Measurements from ENCODE around the gene FCRL6.

FCRL6 gene

GRCh38 chr1:159802111-159802510, at the start of gene FCRL6:
TSS of gene FCRL6 (plus strand) at chr1:159802360. CDS start at chr1:159802425, 65 bp downstream.
- DNase-seq, result no peak

- no peak for DNase-seq
These were observed 48.8 kb upstream of the FCRL6 start for GRCh38 chr1:159753386-159753785.

- no peak for DNase-seq
These were observed 46.6 kb upstream of the FCRL6 start for GRCh38 chr1:159755451-159756007.

GRCh38 chr1:159756397-159756796, 45.8 kb upstream of the FCRL6 start:
- no peak for DNase-seq

- no peak for DNase-seq
These were observed 38.5 kb upstream of the FCRL6 start for GRCh38 chr1:159763686-159764085.

GRCh38 chr1:159765806-159766205, 36.4 kb upstream of the FCRL6 start:
- no peak for DNase-seq

- DNase-seq, result no peak
These were observed 30.8 kb upstream of the FCRL6 start for GRCh38 chr1:159771127-159771895.

GRCh38 chr1:159774465-159774864, 27.7 kb upstream of the FCRL6 start:
- no peak for DNase-seq

- DNase-seq, result no peak
These were observed 26.4 kb upstream of the FCRL6 start for GRCh38 chr1:159775716-159776115.

GRCh38 chr1:159778266-159778665, 23.9 kb upstream of the FCRL6 start:
- no peak for DNase-seq

- DNase-seq, result no peak
These were observed 22.7 kb upstream of the FCRL6 start for GRCh38 chr1:159779403-159779851.

GRCh38 chr1:159780583-159781582, 21.3 kb upstream of the FCRL6 start, which contains the start of gene DUSP23:
TSS of gene DUSP23 (plus strand) at chr1:159780962. CDS start at chr1:159781101, 139 bp downstream.
- DNase-seq, result peak; percentile 96

GRCh38 chr1:159781992-159782391, 20.2 kb upstream of the FCRL6 start:
- DNase-seq, result no peak

- no peak for DNase-seq
These were observed 18.4 kb upstream of the FCRL6 start for GRCh38 chr1:159783724-159784123.

GRCh38 chr1:159786465-159786864, 15.7 kb upstream of the FCRL6 start:
- DNase-seq, result no peak

GRCh38 chr1:159786966-159787365, 15.2 kb upstream of the FCRL6 start:
- DNase-seq, result no peak

GRCh38 chr1:159790237-159790917, 11.8 kb upstream of the FCRL6 start:
- DNase-seq, result no peak

- DNase-seq, result no peak
These were observed 11.1 kb upstream of the FCRL6 start for GRCh38 chr1:159791031-159791430.

GRCh38 chr1:159791461-159791860, 10.7 kb upstream of the FCRL6 start:
- DNase-seq, result no peak

GRCh38 chr1:159795534-159795933, 6.6 kb upstream of the FCRL6 start:
- DNase-seq, result no peak

- DNase-seq, result peak; percentile 83
These were observed 3.3 kb upstream of the FCRL6 start for GRCh38 chr1:159798893-159799292.

GRCh38 chr1:159799446-159799985, 2.6 kb upstream of the FCRL6 start:
- no peak for DNase-seq
